Gastrocnemius medialis (tissue), 4 donors: ENCODE measurements around the gene PCDHB12.
"Not testable (repeated sequence)": the region's sequence is repeated elsewhere in the genome, so short reads cannot be mapped to it uniquely, and the experiment has no call there.

Source experiments
- POLR2A ChIP-seq, 2 donors: fragments of 450-650 bp; IDR thresholded peaks; one replicate each; pipeline ENCODE4 v1.6.1; 2017; ENCODE audit warnings: antibody characterized with exemption in 2 of 2, mild to moderate bottlenecking in 2 of 2, moderate library complexity in 2 of 2
- TF ChIP-seq, protein P1 (sequence below), 5 experiments: fragments of 450-650 bp in 3 of 5; fragments of 200-600 bp in 2 of 5; sonication (generic) in 2 of 5; IDR thresholded peaks in 4 of 5; conservative IDR thresholded peaks in 1 of 5; 1 replicate in 4 of 5; 2 replicates in 1 of 5; pipeline ENCODE4 v1.5.1; 2016 to 2019; ENCODE audit warnings: antibody characterized with exemption in 5 of 5, mild to moderate bottlenecking in 3 of 5, moderate library complexity in 3 of 5

DNA sequence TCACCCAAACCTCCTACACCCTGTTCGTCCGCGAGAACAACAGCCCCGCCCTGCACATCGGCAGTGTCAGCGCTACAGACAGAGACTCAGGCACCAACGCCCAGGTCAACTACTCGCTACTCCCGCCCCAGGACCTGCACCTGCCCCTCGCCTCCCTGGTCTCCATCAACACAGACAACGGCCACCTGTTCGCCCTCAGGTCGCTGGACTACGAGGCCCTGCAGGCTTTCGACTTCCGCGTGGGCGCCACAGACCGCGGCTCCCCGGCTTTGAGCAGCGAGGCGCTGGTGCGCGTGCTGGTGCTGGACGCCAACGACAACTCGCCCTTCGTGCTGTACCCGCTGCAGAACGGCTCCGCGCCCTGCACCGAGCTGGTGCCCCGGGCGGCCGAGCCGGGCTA, 7.4 kb upstream of the PCDHB12 start:
- TF ChIP-seq, protein P1, sequence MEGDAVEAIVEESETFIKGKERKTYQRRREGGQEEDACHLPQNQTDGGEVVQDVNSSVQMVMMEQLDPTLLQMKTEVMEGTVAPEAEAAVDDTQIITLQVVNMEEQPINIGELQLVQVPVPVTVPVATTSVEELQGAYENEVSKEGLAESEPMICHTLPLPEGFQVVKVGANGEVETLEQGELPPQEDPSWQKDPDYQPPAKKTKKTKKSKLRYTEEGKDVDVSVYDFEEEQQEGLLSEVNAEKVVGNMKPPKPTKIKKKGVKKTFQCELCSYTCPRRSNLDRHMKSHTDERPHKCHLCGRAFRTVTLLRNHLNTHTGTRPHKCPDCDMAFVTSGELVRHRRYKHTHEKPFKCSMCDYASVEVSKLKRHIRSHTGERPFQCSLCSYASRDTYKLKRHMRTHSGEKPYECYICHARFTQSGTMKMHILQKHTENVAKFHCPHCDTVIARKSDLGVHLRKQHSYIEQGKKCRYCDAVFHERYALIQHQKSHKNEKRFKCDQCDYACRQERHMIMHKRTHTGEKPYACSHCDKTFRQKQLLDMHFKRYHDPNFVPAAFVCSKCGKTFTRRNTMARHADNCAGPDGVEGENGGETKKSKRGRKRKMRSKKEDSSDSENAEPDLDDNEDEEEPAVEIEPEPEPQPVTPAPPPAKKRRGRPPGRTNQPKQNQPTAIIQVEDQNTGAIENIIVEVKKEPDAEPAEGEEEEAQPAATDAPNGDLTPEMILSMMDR (IDR thresholded peaks at IDR 0.05 in 4 of 5, conservative IDR thresholded peaks at IDR 0.05 in 1 of 5): not testable (repeated sequence)
- TF ChIP-seq POLR2A (IDR thresholded peaks at IDR 0.05): not testable (repeated sequence)
